MM.1S (cell line): ENCODE data around the gene GPR183.

Source experiments
- CTCF ChIP-seq: fragments of 300-600 bp; sonication (generic); IDR thresholded peaks from 2 replicates; pipeline ENCODE4 v1.5.1; 2016; ENCODE audit warnings: antibody characterized with exemption, low read length, mixed read lengths
- EZH2phosphoT487 ChIP-seq: fragments of 300-600 bp; sonication (generic); IDR thresholded peaks from 2 replicates; pipeline ENCODE4 v1.6.1; 2018; ENCODE audit warnings: antibody characterized with exemption, low read length

- TF ChIP-seq EZH2phosphoT487: no peak
- TF ChIP-seq CTCF: no peak
Measured at GRCh38 chr13:99340638-99341037, 33.4 kb upstream of the GPR183 start.
